K562 (cell line): ENCODE results near the gene PFDN2. TPM values are rescaled to one million over a fixed set of nuclear protein-coding genes. Genes with fewer than 3 reads are reported as not detected.

Experiments
- ATAC-seq: fragments of 200-7000 bp; cut with Tn5 transposase; 3 replicates; pipeline ENCODE4 v1.9.1; 2020; ENCODE audit warnings: moderate library complexity
- BruUV-seq: library from RNA; stranded (reverse); fragments of 400-500 nt; replicated peaks from 2 replicates; lab custom pipeline; 2021; lab: Mats Ljungman, UMichigan
- CTCF ChIA-PET: fragments of 300-600 bp; formaldehyde crosslinking; extraction: SDS; loops from one replicate; lab custom pipeline; 2021; ENCODE audit warnings: low intra/inter-chr PET ratio; lab: Yijun Ruan, JAX
- POLR2A ChIA-PET: fragments of 300-600, 350-650 bp; sonication (Branson Sonifier 250); formaldehyde crosslinking; extraction: SDS; loops from one replicate; lab custom pipeline; 2021; ENCODE audit warnings: antibody characterized with exemption, inconsistent platforms; lab: Yijun Ruan, JAX
- DNase-seq, 4 experiments: peaks; one replicate each; pipeline versions ENCODE4 v3.0.0 to v3.0.0-alpha.2; 2011 to 2018; ENCODE audit warnings: low spot score in 3 of 4, mixed read lengths in 3 of 4; ENCODE audit errors: extremely low read depth in 1 of 4
- FAIRE-seq: peaks from 2 replicates; lab custom pipeline; 2011; peaks lifted over from hg19 to GRCh38; lab: Jason Lieb, UNC
- H2AFZ ChIP-seq: 2 replicates; pipeline ENCODE4 v1.6.0; 2011; ENCODE audit warnings: low read depth, low read length, control low read depth, inconsistent platforms
- H3K27ac ChIP-seq: fragments of 200-600 bp; 3 replicates; pipeline ENCODE4 v1.8.0; 2011; ENCODE audit warnings: low read depth, mild to moderate bottlenecking, control low read depth, inconsistent platforms, low read length, moderate library complexity, mixed read lengths; ENCODE audit errors: extremely low read depth
- H3K27me3 ChIP-seq, 2 experiments: fragments of 300-600 bp in 1 of 2; 2 replicates in 1 of 2; 3 replicates in 1 of 2; pipeline versions ENCODE4 v1.6.0 to v1.8.0; 2011; ENCODE audit warnings: inconsistent platforms in 2 of 2, low read length in 2 of 2, mild to moderate bottlenecking in 1 of 2, mixed read lengths in 1 of 2, moderate library complexity in 1 of 2; ENCODE audit not compliant: control insufficient read depth in 2 of 2, insufficient read depth in 2 of 2
- H3K36me3 ChIP-seq: fragments of 300-600 bp; 3 replicates; pipeline ENCODE4 v1.8.0; 2011; ENCODE audit warnings: mild to moderate bottlenecking, low read length, inconsistent platforms; ENCODE audit not compliant: control insufficient read depth, insufficient read depth
- H3K4me1 ChIP-seq, 2 experiments: fragments of 200-600 bp in 1 of 2; replicated peaks in 1 of 2; 2 replicates in 1 of 2; 3 replicates in 1 of 2; pipeline versions ENCODE4 v1.5.1 to v1.8.0; 2011; ENCODE audit warnings: inconsistent platforms in 2 of 2, low read length in 2 of 2, mild to moderate bottlenecking in 1 of 2, mixed read lengths in 1 of 2, moderate library complexity in 1 of 2; ENCODE audit not compliant: control insufficient read depth in 2 of 2, insufficient read depth in 2 of 2
- H3K4me2 ChIP-seq: 2 replicates; pipeline ENCODE4 v1.6.1; 2011; ENCODE audit warnings: low read length, control low read depth, inconsistent platforms, mixed read lengths; ENCODE audit not compliant: insufficient read depth
- H3K4me3 ChIP-seq: fragments of 200-600 bp; sonication (generic), shearing (Covaris generic); 2 replicates; pipeline ENCODE4 v1.5.1; 2016; ENCODE audit warnings: control low read depth, inconsistent platforms
- H3K79me2 ChIP-seq: fragments of 200-600 bp; 3 replicates; pipeline ENCODE4 v1.8.0; 2011; ENCODE audit warnings: low read length, inconsistent platforms; ENCODE audit not compliant: control insufficient read depth, insufficient read depth
- H3K9ac ChIP-seq, 2 experiments: 2 replicates each; pipeline versions ENCODE4 v1.6.0 to v1.6.1; 2011; ENCODE audit warnings: low read depth in 2 of 2, low read length in 2 of 2, control low read depth in 1 of 2, inconsistent platforms in 1 of 2, mild to moderate bottlenecking in 1 of 2, mixed read lengths in 1 of 2; ENCODE audit not compliant: insufficient read depth in 1 of 2
- H3K9me1 ChIP-seq: one replicate; pipeline ENCODE4 v1.6.0; 2011; ENCODE audit warnings: inconsistent platforms, mild to moderate bottlenecking, low read length, moderate library complexity; ENCODE audit not compliant: control insufficient read depth, insufficient read depth
- H3K9me3 ChIP-seq: replicated peaks from 2 replicates; pipeline ENCODE4 v1.5.1; 2011; ENCODE audit warnings: low read depth, low read length, inconsistent platforms; ENCODE audit not compliant: control insufficient read depth, insufficient read depth
- H4K20me1 ChIP-seq: replicated peaks from 2 replicates; pipeline ENCODE4 v1.6.1; 2011; ENCODE audit warnings: low read length, inconsistent platforms, mixed read lengths; ENCODE audit not compliant: control insufficient read depth, insufficient read depth
- BDP1 ChIP-seq: IDR thresholded peaks from 3 replicates; pipeline ENCODE4 v1.6.1; 2011; ENCODE audit not compliant: insufficient read length, insufficient read depth
- CBFB ChIP-seq: sonication (generic); formaldehyde crosslinking; IDR thresholded peaks from 2 replicates; pipeline ENCODE4 v1.4.0; 2020; ENCODE audit warnings: mild to moderate bottlenecking, missing genetic modification reagents
- NONO ChIP-seq, 2 experiments: fragments of 200-400 bp in 1 of 2; fragments of 450-650 bp in 1 of 2; formaldehyde crosslinking in 1 of 2; IDR thresholded peaks; 2 replicates each; pipeline ENCODE4 v1.6.1; 2017; ENCODE audit warnings: low read depth in 2 of 2, mild to moderate bottlenecking in 2 of 2, moderate library complexity in 2 of 2, low read length in 1 of 2
- ZNF696 ChIP-seq: fragments of 250-450 bp; sonication (Bioruptor Pico); conservative IDR thresholded peaks from 2 replicates; pipeline ENCODE4 v1.4.0; 2020; ENCODE audit warnings: mild to moderate bottlenecking, moderate library complexity
- ZNF75A ChIP-seq: fragments of 450-650 bp; formaldehyde crosslinking; IDR thresholded peaks from 2 replicates; pipeline ENCODE4 v1.4.0; 2020; ENCODE audit warnings: mild to moderate bottlenecking
- WGBS: fragments of 100-300 bp; shearing (Covaris generic); methylation state at CpG from one replicate; pipeline ENCODE4 v1.1.6; 2016; ENCODE audit warnings: low coverage, mixed read lengths; ENCODE audit not compliant: insufficient coverage; ENCODE audit errors: missing lambda C conversion rate; 5-methylcytosine and 5-hydroxymethylcytosine counted together
- in situ Hi-C: fragments of 300-500 bp; cut with MboI; formaldehyde crosslinking; loops from 4 replicates; pipeline ENCODE4 v1.15.0; 2018; ENCODE audit warnings: inconsistent platforms, mixed read lengths
- intact Hi-C: fragments of 100-400 bp; cut with micrococcal nuclease; formaldehyde crosslinking; loops from 2 replicates; pipeline ENCODE4 v1.14.2; 2022
- polyA plus RNA-seq, 8 experiments: library from polyadenylated mRNA; depleted of rRNA in 4 of 8; stranded (reverse) in 5 of 8; unstranded in 3 of 8; fragments of >200 nt; fragmentation: Nextera tagmentation in 2 of 8; fragmentation: Illumina TruSeq in 1 of 8; extraction: Ambion mirVana in 2 of 8; extraction: Trizol in 1 of 8; gene quantifications; 2 replicates each; pipeline versions ENCODE4 v1.2.1 to v1.2.3, GENCODE V29; 2011 to 2014; ENCODE audit warnings: inconsistent platforms in 1 of 8, missing spikeins in 1 of 8
- total RNA-seq, 7 experiments: library from RNA; depleted of rRNA in 6 of 7; stranded (reverse); fragments of >200 nt in 6 of 7; fragmentation: Illumina TruSeq in 2 of 7; extraction: Trizol in 2 of 7; gene quantifications; 2 replicates each; pipeline versions ENCODE4 v1.2.1 to v1.2.3, GENCODE V29; 2011 to 2021; ENCODE audit warnings: low replicate concordance in 1 of 7
- TF ChIP-seq, protein P1 (sequence below): fragments of 250-450 bp; sonication (Bioruptor Pico); IDR thresholded peaks from 2 replicates; pipeline ENCODE4 v1.4.0; 2020

The PFDN2 gene
- total and polyA plus RNA-seq, 9 of the 15 experiments (the other 6 are each of a cell fraction or from before 2014, with no cell fraction given): 50.2 to 361 (median 144) TPM

DNA sequence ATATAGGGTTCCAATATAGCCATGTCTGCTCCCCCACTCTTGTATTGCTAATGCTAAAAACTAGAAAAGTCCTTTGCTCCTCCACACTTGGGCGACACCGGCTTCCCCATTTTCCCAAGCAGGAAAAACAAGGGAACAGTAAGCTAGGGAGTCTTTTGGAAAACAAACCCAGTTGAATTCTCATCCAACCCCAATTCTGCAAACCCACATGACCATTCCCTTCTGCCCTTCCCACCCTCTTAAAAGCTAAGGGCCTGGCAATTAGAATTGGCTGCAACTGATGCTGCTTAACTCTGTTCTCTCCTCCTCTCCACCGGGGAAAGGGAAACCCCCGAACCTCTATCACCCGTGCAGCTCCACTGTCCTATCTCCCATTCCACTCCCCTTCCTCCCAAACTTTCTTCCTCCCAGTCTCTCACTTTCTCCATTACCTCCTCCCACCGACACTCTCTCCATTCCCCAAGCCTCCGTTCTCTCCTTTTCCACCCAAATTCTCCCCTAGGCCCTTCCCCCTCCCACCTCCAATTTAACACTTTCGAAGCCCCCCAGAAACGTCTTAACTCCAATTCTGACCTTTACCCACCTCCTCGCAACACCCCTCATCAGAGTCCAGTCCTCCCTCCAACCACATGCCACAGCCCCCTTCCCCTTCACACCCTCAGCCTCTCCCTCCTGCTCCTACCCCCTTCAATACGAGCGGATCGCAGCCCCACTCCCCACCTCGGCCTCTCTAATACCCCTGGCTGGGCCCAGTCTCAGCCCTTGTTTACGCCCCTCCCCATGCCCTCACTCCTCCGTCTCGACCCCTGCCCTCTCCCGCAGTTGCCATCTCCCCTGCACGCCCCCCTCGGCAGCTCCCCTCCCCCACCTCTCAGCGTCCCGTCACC, 13.9 kb upstream of the PFDN2 start (continued):
- TF ChIP-seq, protein P1, sequence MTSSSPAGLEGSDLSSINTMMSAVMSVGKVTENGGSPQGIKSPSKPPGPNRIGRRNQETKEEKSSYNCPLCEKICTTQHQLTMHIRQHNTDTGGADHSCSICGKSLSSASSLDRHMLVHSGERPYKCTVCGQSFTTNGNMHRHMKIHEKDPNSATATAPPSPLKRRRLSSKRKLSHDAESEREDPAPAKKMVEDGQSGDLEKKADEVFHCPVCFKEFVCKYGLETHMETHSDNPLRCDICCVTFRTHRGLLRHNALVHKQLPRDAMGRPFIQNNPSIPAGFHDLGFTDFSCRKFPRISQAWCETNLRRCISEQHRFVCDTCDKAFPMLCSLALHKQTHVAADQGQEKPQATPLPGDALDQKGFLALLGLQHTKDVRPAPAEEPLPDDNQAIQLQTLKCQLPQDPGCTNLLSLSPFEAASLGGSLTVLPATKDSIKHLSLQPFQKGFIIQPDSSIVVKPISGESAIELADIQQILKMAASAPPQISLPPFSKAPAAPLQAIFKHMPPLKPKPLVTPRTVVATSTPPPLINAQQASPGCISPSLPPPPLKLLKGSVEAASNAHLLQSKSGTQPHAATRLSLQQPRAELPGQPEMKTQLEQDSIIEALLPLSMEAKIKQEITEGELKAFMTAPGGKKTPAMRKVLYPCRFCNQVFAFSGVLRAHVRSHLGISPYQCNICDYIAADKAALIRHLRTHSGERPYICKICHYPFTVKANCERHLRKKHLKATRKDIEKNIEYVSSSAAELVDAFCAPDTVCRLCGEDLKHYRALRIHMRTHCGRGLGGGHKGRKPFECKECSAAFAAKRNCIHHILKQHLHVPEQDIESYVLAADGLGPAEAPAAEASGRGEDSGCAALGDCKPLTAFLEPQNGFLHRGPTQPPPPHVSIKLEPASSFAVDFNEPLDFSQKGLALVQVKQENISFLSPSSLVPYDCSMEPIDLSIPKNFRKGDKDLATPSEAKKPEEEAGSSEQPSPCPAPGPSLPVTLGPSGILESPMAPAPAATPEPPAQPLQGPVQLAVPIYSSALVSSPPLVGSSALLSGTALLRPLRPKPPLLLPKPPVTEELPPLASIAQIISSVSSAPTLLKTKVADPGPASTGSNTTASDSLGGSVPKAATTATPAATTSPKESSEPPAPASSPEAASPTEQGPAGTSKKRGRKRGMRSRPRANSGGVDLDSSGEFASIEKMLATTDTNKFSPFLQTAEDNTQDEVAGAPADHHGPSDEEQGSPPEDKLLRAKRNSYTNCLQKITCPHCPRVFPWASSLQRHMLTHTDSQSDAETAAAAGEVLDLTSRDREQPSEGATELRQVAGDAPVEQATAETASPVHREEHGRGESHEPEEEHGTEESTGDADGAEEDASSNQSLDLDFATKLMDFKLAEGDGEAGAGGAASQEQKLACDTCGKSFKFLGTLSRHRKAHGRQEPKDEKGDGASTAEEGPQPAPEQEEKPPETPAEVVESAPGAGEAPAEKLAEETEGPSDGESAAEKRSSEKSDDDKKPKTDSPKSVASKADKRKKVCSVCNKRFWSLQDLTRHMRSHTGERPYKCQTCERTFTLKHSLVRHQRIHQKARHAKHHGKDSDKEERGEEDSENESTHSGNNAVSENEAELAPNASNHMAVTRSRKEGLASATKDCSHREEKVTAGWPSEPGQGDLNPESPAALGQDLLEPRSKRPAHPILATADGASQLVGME (CRISPR knock-in tag): no peak

DNA sequence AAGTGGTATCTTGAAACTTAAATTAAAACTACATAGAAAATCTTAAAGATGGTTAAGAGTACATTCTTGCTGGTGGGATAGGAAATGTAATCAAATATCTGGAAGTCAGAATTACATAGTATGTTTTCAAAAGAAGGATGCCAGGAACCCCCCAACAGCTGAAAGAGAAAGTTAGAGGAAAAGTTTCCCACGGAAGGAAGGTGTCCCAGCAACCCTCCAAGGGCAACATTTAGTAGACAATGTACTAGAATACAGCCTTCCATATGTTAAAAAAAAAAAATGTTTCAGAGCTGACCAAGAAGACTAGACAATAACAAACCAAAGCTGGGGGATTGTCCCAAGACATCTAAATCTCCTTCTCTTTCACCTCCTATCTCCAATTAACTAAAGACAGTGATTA, 12.4 kb upstream of the PFDN2 start:
- ChIA-PET POLR2A (interaction anchor here (0.7 to 4.2 kb wide), 4 partner anchors 9 to 69 kb away, joined by 3 to 20 read pairs (median 6); partner anchors contain the start of genes NIT1 and PFDN2), CTCF (no interaction called here)
- ATAC-seq: no peak

More for the DNA sequence above, 12.4 kb upstream of the PFDN2 start:
- Histone ChIP-seq H3K9me3 (no peaks in the 10 kb centered on the region), H3K4me2 (no peak overlapping the region), H3K4me1 (peaks cover 7 to 15% of the 10 kb centered on the region in 2 experiments; a peak in 3 of 5 replicates), H3K4me3 (no peak overlapping the region), H3K36me3 (peaks cover 51% of the 10 kb centered on the region), H2AFZ (no peak overlapping the region), H4K20me1 (no peaks in the 10 kb centered on the region), H3K9ac (no peak overlapping the region), H3K27ac (no peak overlapping the region), H3K27me3 (no peaks in the 10 kb centered on the region), H3K9me1 (no peaks in the 10 kb centered on the region), H3K79me2 (peaks cover 65% of the 10 kb centered on the region)
- WGBS: 50% methylated on average over 1 of the region's 1 CpG
- in situ Hi-C loops (no loop called here), intact Hi-C loops (loop anchor here (5.0 to 10.0 kb wide), 3 partner anchors 37 to 405 kb away; partner anchors contain the start of gene PPOX)
- TF ChIP-seq NONO (IDR thresholded peaks at IDR 0.05; ENCODE audit: low read depth in 2 of 2, low read length in 1 of 2) (no peak), ZNF696 (CRISPR knock-in tag) (no peak), CBFB (CRISPR knock-in tag) (no peak), ZNF75A (CRISPR knock-in tag) (no peak), BDP1 (no peak)
- DNase-seq: no peak
- FAIRE-seq: no peak
- BruUV-seq: no TSS peak
